HepG2 (cell line): ENCODE measurements around the gene THBS2. TPM values are rescaled to one million over a fixed set of nuclear protein-coding genes. Genes with fewer than 3 reads are reported as not detected.

Source experiments
- ATAC-seq: fragments of 200-7000 bp; cut with Tn5 transposase; 3 replicates; pipeline ENCODE4 v1.9.1; 2020; ENCODE audit warnings: mild to moderate bottlenecking, moderate library complexity
- BruUV-seq: library from RNA; stranded (reverse); fragments of 400-500 nt; replicated peaks from 2 replicates; lab custom pipeline; 2021; lab: Mats Ljungman, UMichigan
- CTCF ChIA-PET: fragments of 300-600 bp; formaldehyde crosslinking; extraction: SDS; loops from one replicate; lab custom pipeline; 2021; ENCODE audit warnings: low total read pairs, inconsistent platforms, low intra/inter-chr PET ratio; lab: Yijun Ruan, JAX
- POLR2A ChIA-PET: fragments of 350-600 bp; sonication (Branson Sonifier 250); formaldehyde crosslinking; loops from one replicate; lab custom pipeline; 2020; ENCODE audit warnings: antibody characterized with exemption, inconsistent platforms; lab: Yijun Ruan, JAX
- DNase-seq: peaks from one replicate; pipeline ENCODE4 v3.0.0-alpha.2; 2015; ENCODE audit warnings: low spot score
- FAIRE-seq: peaks from 3 replicates; lab custom pipeline; 2011; peaks lifted over from hg19 to GRCh38; lab: Jason Lieb, UNC
- H2AFZ ChIP-seq: one replicate; pipeline ENCODE4 v1.6.1; 2011; ENCODE audit warnings: low read length, inconsistent platforms
- H3K27ac ChIP-seq: fragments of 300-600 bp; 3 replicates; pipeline ENCODE4 v1.8.0; 2011; ENCODE audit warnings: mixed run types, mild to moderate bottlenecking, mixed read lengths, low read length, inconsistent platforms; ENCODE audit not compliant: insufficient read depth; ENCODE audit errors: extremely low read length
- H3K27me3 ChIP-seq, 2 experiments: fragments of 200-600 bp in 1 of 2; 2 replicates in 1 of 2; 3 replicates in 1 of 2; pipeline versions ENCODE4 v1.6.0 to v1.8.0; 2011; ENCODE audit warnings: low read length in 2 of 2, mild to moderate bottlenecking in 2 of 2, moderate library complexity in 2 of 2, inconsistent platforms in 1 of 2; ENCODE audit not compliant: insufficient read depth in 2 of 2, control insufficient read depth in 1 of 2
- H3K36me3 ChIP-seq, 2 experiments: fragments of 200-600 bp in 1 of 2; replicated peaks in 1 of 2; 2 replicates in 1 of 2; 3 replicates in 1 of 2; pipeline versions ENCODE4 v1.5.1 to v1.8.0; 2011; ENCODE audit warnings: low read length in 2 of 2, inconsistent platforms in 1 of 2; ENCODE audit not compliant: insufficient read depth in 2 of 2, control insufficient read depth in 1 of 2
- H3K4me1 ChIP-seq: 2 replicates; pipeline ENCODE4 v1.5.1; 2012; ENCODE audit warnings: low read length, inconsistent platforms; ENCODE audit not compliant: insufficient read depth
- H3K4me2 ChIP-seq: 2 replicates; pipeline ENCODE4 v1.6.0; 2011; ENCODE audit warnings: low read depth, low read length, inconsistent platforms
- H3K4me3 ChIP-seq, 3 experiments: fragments of 200-600 bp in 1 of 3; sonication (generic), shearing (Covaris generic) in 1 of 3; replicated peaks in 1 of 3; 2 replicates each; pipeline ENCODE4 v1.5.1; 2011 to 2016; ENCODE audit warnings: low read length in 3 of 3, inconsistent platforms in 2 of 3, low read depth in 2 of 3, mild to moderate bottlenecking in 2 of 3, control low read depth in 1 of 3, mixed read lengths in 1 of 3; ENCODE audit not compliant: insufficient read depth in 1 of 3
- H3K79me2 ChIP-seq: one replicate; pipeline ENCODE4 v1.6.1; 2011; ENCODE audit warnings: low read length, inconsistent platforms; ENCODE audit not compliant: insufficient read depth
- H3K9ac ChIP-seq: 2 replicates; pipeline ENCODE4 v1.6.0; 2011; ENCODE audit warnings: mild to moderate bottlenecking, low read depth, low read length, inconsistent platforms; ENCODE audit not compliant: insufficient read depth
- H3K9me3 ChIP-seq: 2 replicates; pipeline ENCODE4 v1.5.1; 2012; ENCODE audit warnings: mild to moderate bottlenecking, low read length
- H4K20me1 ChIP-seq: 2 replicates; pipeline ENCODE4 v1.6.0; 2011; ENCODE audit warnings: inconsistent platforms, mild to moderate bottlenecking, low read length, moderate library complexity; ENCODE audit not compliant: insufficient read depth
- MED8 ChIP-seq: sonication (generic); formaldehyde crosslinking; IDR thresholded peaks from 2 replicates; pipeline ENCODE4 v1.8.1; 2023; ENCODE audit warnings: mild to moderate bottlenecking, missing genetic modification reagents; ENCODE audit not compliant: insufficient replicate concordance
- NFYB ChIP-seq: sonication (generic); formaldehyde crosslinking; IDR thresholded peaks from 2 replicates; pipeline ENCODE4 v1.4.0; 2020; ENCODE audit warnings: missing genetic modification reagents
- SATB2 ChIP-seq: sonication (generic); formaldehyde crosslinking; IDR thresholded peaks from 2 replicates; pipeline ENCODE4 v1.5.0; 2020; ENCODE audit warnings: missing genetic modification reagents
- STAG1 ChIP-seq: sonication (generic); formaldehyde crosslinking; IDR thresholded peaks from 2 replicates; pipeline ENCODE4 v1.4.0; 2020; ENCODE audit warnings: missing genetic modification reagents
- TBL1XR1 ChIP-seq: fragments of 150-350 bp; IDR thresholded peaks from 2 replicates; pipeline ENCODE4 v1.6.1; 2014; ENCODE audit warnings: borderline replicate concordance, low read length; ENCODE audit not compliant: partially characterized antibody
- ZBTB42 ChIP-seq: sonication (generic); formaldehyde crosslinking; IDR thresholded peaks from 2 replicates; pipeline ENCODE4 v1.5.0; 2020; ENCODE audit warnings: mild to moderate bottlenecking, missing genetic modification reagents
- ZNF10 ChIP-seq: sonication (generic); formaldehyde crosslinking; IDR thresholded peaks from 2 replicates; pipeline ENCODE4 v1.4.0; 2020; ENCODE audit warnings: mild to moderate bottlenecking, low read depth, missing genetic modification reagents, borderline replicate concordance
- ZNF337 ChIP-seq: sonication (generic); formaldehyde crosslinking; IDR thresholded peaks from 2 replicates; pipeline ENCODE4 v1.5.1; 2020; ENCODE audit warnings: missing genetic modification reagents, low read depth, mild to moderate bottlenecking, borderline replicate concordance
- ZNF7 ChIP-seq: IDR thresholded peaks from 2 replicates; pipeline ENCODE4 v1.6.1; 2016; ENCODE audit warnings: missing biosample characterization, missing genetic modification reagents
- ZSCAN25 ChIP-seq: sonication (generic); formaldehyde crosslinking; IDR thresholded peaks from 2 replicates; pipeline ENCODE4 v1.8.0; 2022; ENCODE audit warnings: mild to moderate bottlenecking, missing genetic modification reagents
- WGBS: methylation state at CpG from one replicate; pipeline ENCODE4 v1.1.6; 2017; ENCODE audit warnings: low lambda C conversion rate; 5-methylcytosine and 5-hydroxymethylcytosine counted together
- in situ Hi-C: cut with HindIII; loops from 2 replicates; pipeline ENCODE4 v1.10.0; 2017; ENCODE audit warnings: low pct_unique_long_range_greater_than_20kb; ENCODE audit not compliant: extremely low pct_ligation_motif_present
- intact Hi-C: fragments of 100-400 bp; cut with micrococcal nuclease; formaldehyde crosslinking; loops from one replicate; pipeline ENCODE4 v1.10.0; 2022; ENCODE audit not compliant: unreplicated experiment
- polyA plus RNA-seq, 8 experiments: library from polyadenylated mRNA; depleted of rRNA in 3 of 8; stranded (reverse) in 7 of 8; unstranded in 1 of 8; fragments of >200 nt; fragmentation: Illumina TruSeq in 4 of 8; extraction: Trizol in 4 of 8; gene quantifications; 2 replicates each; pipeline versions ENCODE4 v1.2.1 to v1.2.3, GENCODE V29; 2011 to 2016; ENCODE audit warnings: low read depth in 4 of 8, missing spikeins in 1 of 8, mixed read lengths in 1 of 8; ENCODE audit not compliant: insufficient read depth in 1 of 8
- total RNA-seq, 5 experiments: library from RNA; depleted of rRNA; stranded (reverse); fragments of >200 nt; fragmentation: Illumina TruSeq; extraction: Trizol; gene quantifications; 2 replicates each; pipeline ENCODE4 v1.2.3, GENCODE V29; 2016; ENCODE audit warnings: low read depth in 1 of 5

THBS2 gene
- total and polyA plus RNA-seq, 2 of the 13 experiments (the other 11 are each of a cell fraction or from before 2014, with no cell fraction given) = 0.12 to 0.15 TPM

- H3K4me1 ChIP-seq = no peaks in the 10 kb centered on the region
- ATAC-seq (no peak), FAIRE-seq (no peak), DNase-seq (no peak)
- no peaks in the 10 kb centered on the region for H4K20me1 ChIP-seq
- no peak overlapping the region for H2AFZ ChIP-seq
- no peaks in the 10 kb centered on the region for H3K36me3 ChIP-seq
- H3K27me3 ChIP-seq = peaks cover 0 to 8% of the 10 kb centered on the region in 2 experiments; a peak in 2 of 5 replicates
- TF ChIP-seq ZBTB42 (CRISPR knock-in tag) (no peak), ZSCAN25 (no peak), TBL1XR1 (no peak), ZNF337 (CRISPR knock-in tag) (no peak), MED8 (CRISPR knock-in tag) (no peak), ZNF10 (CRISPR knock-in tag) (no peak), ZNF7 (CRISPR knock-in tag) (no peak)
- POLR2A ChIA-PET = no interaction called here
- peaks cover 19% of the 10 kb centered on the region for H3K9me3 ChIP-seq
- no peak overlapping the region for H3K9ac ChIP-seq
- in situ Hi-C loops (no loop called here), intact Hi-C loops (no loop called here)
- CTCF ChIA-PET = no interaction called here
- H3K4me3 ChIP-seq = no peak overlapping the region
- H3K79me2 ChIP-seq = no peaks in the 10 kb centered on the region
- H3K27ac ChIP-seq = no peak overlapping the region
- BruUV-seq = no TSS peak
- H3K4me2 ChIP-seq = no peak overlapping the region
Measured at GRCh38 chr6:169207482-169207881, 46.2 kb downstream of the THBS2 start.

- no TSS peak for BruUV-seq
- no peaks in the 10 kb centered on the region for H4K20me1 ChIP-seq
- H3K4me2 ChIP-seq = no peak overlapping the region
- ChIA-PET POLR2A (no interaction called here), CTCF (no interaction called here)
- H3K4me3 ChIP-seq = no peak overlapping the region
- H3K9me3 ChIP-seq = peaks cover 19% of the 10 kb centered on the region
- ATAC-seq = no peak
- in situ Hi-C loops (no loop called here), intact Hi-C loops (no loop called here)
- H3K27ac ChIP-seq = no peak overlapping the region
- H3K9ac ChIP-seq = no peak overlapping the region
- no peaks in the 10 kb centered on the region for H3K36me3 ChIP-seq
- H3K79me2 ChIP-seq = no peaks in the 10 kb centered on the region
- H3K27me3 ChIP-seq = peaks cover 2 to 6% of the 10 kb centered on the region in 2 experiments; a peak in 2 of 5 replicates
- no peak overlapping the region for H2AFZ ChIP-seq
- no peak for FAIRE-seq
- no peaks in the 10 kb centered on the region for H3K4me1 ChIP-seq
- DNase-seq = no peak
- WGBS = 28% methylated on average over 4 of the region's 6 CpGs
- TF ChIP-seq NFYB (no peak), SATB2 (CRISPR knock-in tag) (no peak), STAG1 (CRISPR knock-in tag) (no peak)
Measured at GRCh38 chr6:169205176-169206160, 48.2 kb downstream of the THBS2 start.
